ENCODE measurements around the gene KCNE1. TPM values are rescaled to one million over a fixed set of nuclear protein-coding genes. Genes with fewer than 3 reads are reported as not detected.

Gene KCNE1
- 1 to 10 TPM in 1 of 4 donors, under 1 TPM in 3; 0.34 to 1.7 (median 0.58) TPM for total RNA-seq

GRCh38 chr21:34511787-34512455, at the start of gene KCNE1:
KCNE1 (minus strand) TSS chr21:34512210; CDS start chr21:34449634, 62,576 bp downstream.
- TF ChIP-seq POLR2A (IDR thresholded peaks at IDR 0.05) (no peak), CTCF (IDR thresholded peaks at IDR 0.05) (no peak), EP300 (IDR thresholded peaks at IDR 0.05) (no peak), POLR2AphosphoS5 (IDR thresholded peaks at IDR 0.05) (peak in 1 of 3 donors; percentile 29)
- 80% methylated on average over 10 of the region's 14 CpGs for WGBS
- no peaks in the 10 kb centered on the region for H3K27me3 ChIP-seq
- DNase-seq (ENCODE audit: low spot score in 2 of 2): no peak
- peaks cover 3% of the 10 kb centered on the region for H3K4me1 ChIP-seq
- peak within 1 kb of the TSS; percentile 8 for H3K27ac ChIP-seq
- no peaks in the 10 kb centered on the region for H3K36me3 ChIP-seq
- no peak within 1 kb of the TSS for H3K4me3 ChIP-seq
- H3K9me3 ChIP-seq: no peaks in the 10 kb centered on the region

- no peaks in the 10 kb centered on the region for H3K9me3 ChIP-seq
- DNase-seq (ENCODE audit: low spot score in 2 of 2): no peak
- 92% methylated on average over 7 of the region's 7 CpGs for WGBS
- H3K4me3 ChIP-seq: no peak overlapping the region
- TF ChIP-seq CTCF (IDR thresholded peaks at IDR 0.05) (no peak), POLR2A (IDR thresholded peaks at IDR 0.05) (no peak), EP300 (IDR thresholded peaks at IDR 0.05) (no peak), POLR2AphosphoS5 (IDR thresholded peaks at IDR 0.05) (no peak)
- no peak overlapping the region for H3K27ac ChIP-seq
- H3K27me3 ChIP-seq: no peaks in the 10 kb centered on the region
- no peaks in the 10 kb centered on the region for H3K36me3 ChIP-seq
- H3K4me1 ChIP-seq: peaks cover 16% of the 10 kb centered on the region
Measured at GRCh38 chr21:34561806-34562205, 49.8 kb upstream of the KCNE1 start.

- no peak overlapping the region for H3K27ac ChIP-seq
- WGBS: 0% methylated on average over 1 of the region's 1 CpG
- no peaks in the 10 kb centered on the region for H3K36me3 ChIP-seq
- no peaks in the 10 kb centered on the region for H3K27me3 ChIP-seq
- peaks cover 16% of the 10 kb centered on the region for H3K4me1 ChIP-seq
- no peaks in the 10 kb centered on the region for H3K9me3 ChIP-seq
- no peak for DNase-seq (ENCODE audit: low spot score in 2 of 2)
- TF ChIP-seq POLR2AphosphoS5 (IDR thresholded peaks at IDR 0.05): no peak
- TF ChIP-seq CTCF (IDR thresholded peaks at IDR 0.05): no peak
- no peak for TF ChIP-seq POLR2A (IDR thresholded peaks at IDR 0.05)
- no peak for TF ChIP-seq EP300 (IDR thresholded peaks at IDR 0.05)
- no peak overlapping the region for H3K4me3 ChIP-seq
Measured at GRCh38 chr21:34560609-34561008, 48.6 kb upstream of the KCNE1 start.

- H3K36me3 ChIP-seq: no peaks in the 10 kb centered on the region
- WGBS: 89% methylated on average over 5 of the region's 5 CpGs
- H3K9me3 ChIP-seq: no peaks in the 10 kb centered on the region
- no peak overlapping the region for H3K4me3 ChIP-seq
- peaks cover 16% of the 10 kb centered on the region for H3K4me1 ChIP-seq
- no peaks in the 10 kb centered on the region for H3K27me3 ChIP-seq
- H3K27ac ChIP-seq: no peak overlapping the region
- DNase-seq (ENCODE audit: low spot score in 2 of 2): no peak
- TF ChIP-seq POLR2A (IDR thresholded peaks at IDR 0.05) (no peak), POLR2AphosphoS5 (IDR thresholded peaks at IDR 0.05) (no peak), CTCF (IDR thresholded peaks at IDR 0.05) (no peak), EP300 (IDR thresholded peaks at IDR 0.05) (no peak)
Measured at GRCh38 chr21:34560021-34560420, 48.0 kb upstream of the KCNE1 start.

GRCh38 chr21:34559089-34559631, 47.1 kb upstream of the KCNE1 start:
- H3K4me1 ChIP-seq: peaks cover 16% of the 10 kb centered on the region
- no peak for DNase-seq (ENCODE audit: low spot score in 2 of 2)
- TF ChIP-seq EP300 (IDR thresholded peaks at IDR 0.05): no peak
- TF ChIP-seq CTCF (IDR thresholded peaks at IDR 0.05): no peak
- no peak for TF ChIP-seq POLR2AphosphoS5 (IDR thresholded peaks at IDR 0.05)
- no peak for TF ChIP-seq POLR2A (IDR thresholded peaks at IDR 0.05)
- 75% methylated on average over 6 of the region's 6 CpGs for WGBS
- no peaks in the 10 kb centered on the region for H3K27me3 ChIP-seq
- H3K4me3 ChIP-seq: no peak overlapping the region
- no peaks in the 10 kb centered on the region for H3K9me3 ChIP-seq
- no peak overlapping the region for H3K27ac ChIP-seq
- no peaks in the 10 kb centered on the region for H3K36me3 ChIP-seq
